T-helper 17 cell (primary cell): ENCODE results near the gene STYXL1. TPM values are rescaled to one million over a fixed set of nuclear protein-coding genes. Genes with fewer than 3 reads are reported as not detected.
A peak's percentile ranks its signal among the peaks of the same experiment; 100 is the strongest.

Source experiments
- ATAC-seq: fragments of 150-1000 bp; cut with Tn5 transposase; 2 replicates; pipeline ENCODE4 v1.10.0; 2021; ENCODE audit warnings: mild to moderate bottlenecking, moderate library complexity
- DNase-seq, 3 donors: peaks; one replicate each; pipeline versions ENCODE4 v3.0.0 to v3.0.0-alpha.2; 2020 to 2021
- H3K9me3 ChIP-seq: one replicate; pipeline ENCODE4 v1.7.0; 2013; ENCODE audit warnings: low read length, mild to moderate bottlenecking; ENCODE audit not compliant: control insufficient read depth, poor library complexity, severe bottlenecking
- H3K27ac Mint-ChIP-seq: one replicate; pipeline ENCODE4 v1.8.0; 2022; ENCODE audit warnings: mild to moderate bottlenecking, moderate library complexity, mixed read lengths
- H3K27me3 Mint-ChIP-seq: one replicate; pipeline ENCODE4 v1.8.0; 2022; ENCODE audit warnings: mixed read lengths
- H3K36me3 Mint-ChIP-seq: one replicate; pipeline ENCODE4 v1.8.0; 2022; ENCODE audit warnings: low read depth, mixed read lengths
- H3K4me1 Mint-ChIP-seq: one replicate; pipeline ENCODE4 v1.8.0; 2022; ENCODE audit warnings: mild to moderate bottlenecking, mixed read lengths
- H3K4me3 Mint-ChIP-seq: one replicate; pipeline ENCODE4 v1.8.0; 2022; ENCODE audit warnings: mild to moderate bottlenecking, moderate library complexity, mixed read lengths
- total RNA-seq, 4 donors: library from RNA in 2 of 4; stranded (reverse) in 2 of 4; gene quantifications; one replicate each; pipeline ENCODE4 v1.2.3 and lab custom pipeline; 2022 to 2026

The STYXL1 gene
- total RNA-seq, 2 donors from 2014 or later = 9.0 to 16.5 TPM

DNA sequence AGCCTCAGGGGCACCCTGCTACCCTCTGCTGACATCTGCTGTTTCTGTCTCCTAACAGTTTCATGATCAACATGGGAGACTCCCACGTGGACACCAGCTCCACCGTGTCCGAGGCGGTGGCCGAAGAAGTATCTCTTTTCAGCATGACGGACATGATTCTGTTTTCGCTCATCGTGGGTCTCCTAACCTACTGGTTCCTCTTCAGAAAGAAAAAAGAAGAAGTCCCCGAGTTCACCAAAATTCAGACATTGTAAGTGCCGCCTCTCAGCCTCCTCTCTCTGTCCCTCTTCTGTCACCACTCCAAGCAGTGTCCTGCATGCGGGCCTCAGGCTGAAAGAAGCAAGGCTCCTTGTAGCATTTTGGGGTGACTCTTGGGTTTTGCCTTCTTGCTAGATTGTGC, 93.9 kb downstream of the STYXL1 start:
- H3K27ac Mint-ChIP-seq = no peak overlapping the region
- no peaks in the 10 kb centered on the region for H3K4me1 Mint-ChIP-seq
- ATAC-seq = no peak
- no peaks in the 10 kb centered on the region for H3K27me3 Mint-ChIP-seq
- no peak for DNase-seq
- no peak overlapping the region for H3K4me3 Mint-ChIP-seq
- no peaks in the 10 kb centered on the region for H3K9me3 ChIP-seq
- H3K36me3 Mint-ChIP-seq = peaks cover 8% of the 10 kb centered on the region

DNA sequence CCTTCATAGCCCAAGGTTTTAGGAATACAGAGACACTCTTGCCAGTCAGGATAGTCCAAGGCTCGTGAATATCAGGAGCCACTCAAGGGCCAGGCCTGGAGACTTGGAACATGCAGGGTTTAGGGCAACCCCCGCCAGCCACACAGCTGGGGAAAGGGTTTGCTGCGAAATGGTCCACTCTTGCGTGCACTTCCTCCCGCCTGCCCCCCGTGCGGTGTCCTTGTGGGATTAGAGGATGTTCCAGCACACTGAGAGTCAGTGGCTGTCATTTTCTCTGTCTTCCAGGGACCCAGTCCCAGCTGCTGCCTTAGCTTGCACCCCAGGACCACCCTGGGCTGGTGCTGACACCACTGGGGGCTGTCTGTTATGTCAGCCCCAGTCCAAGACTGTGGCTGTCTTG, 94.4 kb downstream of the STYXL1 start:
- H3K4me1 Mint-ChIP-seq = no peaks in the 10 kb centered on the region
- no peak for DNase-seq

DNA sequence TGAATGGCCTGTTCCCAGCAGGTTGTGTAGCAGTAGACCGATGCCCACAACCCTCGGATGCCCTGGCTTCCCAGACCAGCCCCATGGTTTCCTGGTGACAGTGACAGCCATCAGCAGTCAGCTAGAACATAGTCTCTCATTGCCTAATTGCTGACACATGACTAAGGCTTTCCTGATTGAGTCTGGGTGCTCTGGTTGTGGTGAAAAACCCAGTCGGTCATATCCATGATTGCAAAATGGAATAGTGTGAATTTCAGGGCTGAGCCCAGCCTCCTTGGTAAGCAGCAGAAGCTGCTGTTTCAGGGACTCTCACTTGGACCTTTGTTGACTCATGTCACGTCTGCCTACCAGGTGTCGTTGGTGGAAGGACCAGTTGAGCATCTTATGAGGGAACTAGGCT, 96.3 kb downstream of the STYXL1 start:
- ATAC-seq (peak; percentile 52), DNase-seq (no peak)
- no peaks in the 10 kb centered on the region for H3K9me3 ChIP-seq
- Mint-ChIP-seq H3K4me1 (peaks cover 5% of the 10 kb centered on the region), H3K4me3 (no peak overlapping the region), H3K27ac (no peak overlapping the region), H3K27me3 (no peaks in the 10 kb centered on the region), H3K36me3 (peaks cover 8% of the 10 kb centered on the region)

More for the DNA sequence above, 94.4 kb downstream of the STYXL1 start:
- Mint-ChIP-seq H3K27me3 (no peaks in the 10 kb centered on the region), H3K4me3 (no peak overlapping the region), H3K36me3 (peaks cover 8% of the 10 kb centered on the region), H3K27ac (no peak overlapping the region)
- no peaks in the 10 kb centered on the region for H3K9me3 ChIP-seq
- ATAC-seq = no peak

GRCh38 chr7:75950111-75950681, 97.6 kb downstream of the STYXL1 start:
- H3K36me3 Mint-ChIP-seq = peaks cover 5% of the 10 kb centered on the region
- no peak overlapping the region for H3K4me3 Mint-ChIP-seq
- ATAC-seq = no peak
- no peaks in the 10 kb centered on the region for H3K9me3 ChIP-seq
- no peak for DNase-seq
- H3K27ac Mint-ChIP-seq = peak overlapping the region; percentile 37
- peaks cover 5% of the 10 kb centered on the region for H3K4me1 Mint-ChIP-seq
- no peaks in the 10 kb centered on the region for H3K27me3 Mint-ChIP-seq

DNA sequence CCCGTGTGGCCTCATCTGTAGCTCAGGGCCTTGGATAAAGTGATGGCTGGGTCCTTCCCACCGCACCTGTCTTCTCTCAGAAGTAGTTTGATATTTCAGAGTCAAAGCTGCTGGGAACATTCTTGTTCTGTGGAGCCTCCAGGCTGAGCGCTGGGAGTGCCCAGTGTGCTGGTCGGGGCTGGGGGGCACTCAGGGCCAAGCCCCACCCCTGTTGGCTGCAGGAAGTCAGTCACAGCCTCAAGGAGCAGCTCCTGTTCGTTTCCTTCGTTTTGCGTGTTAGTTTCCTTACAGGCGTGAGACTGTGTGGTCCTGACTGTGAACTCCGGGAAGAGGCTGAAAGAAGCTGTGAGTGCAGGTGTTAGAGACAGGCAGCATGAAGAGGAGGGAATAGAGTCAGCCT, 99.6 kb downstream of the STYXL1 start:
- peaks cover 11% of the 10 kb centered on the region for H3K4me1 Mint-ChIP-seq
- H3K4me3 Mint-ChIP-seq = no peak overlapping the region
- ATAC-seq (no peak), DNase-seq (no peak)
- H3K36me3 Mint-ChIP-seq = peaks cover 3% of the 10 kb centered on the region
- peak overlapping the region; percentile 82 for H3K27ac Mint-ChIP-seq
- no peaks in the 10 kb centered on the region for H3K27me3 Mint-ChIP-seq
- no peaks in the 10 kb centered on the region for H3K9me3 ChIP-seq

Other genes starting within 250 kb of the STYXL1 start
- not detected for gene CCL24, start 234.2 kb downstream of the STYXL1 start, total RNA-seq
- gene RHBDD2, start 169.0 kb downstream of the STYXL1 start, total RNA-seq = 100 to 1,000 TPM; 136 to 140 TPM
- gene POR, start 132.8 kb downstream of the STYXL1 start, total RNA-seq = 10 to 100 TPM; 48.7 to 51.0 TPM
- 10 to 100 TPM; 21.7 to 27.0 TPM for gene TMEM120A, start 53.4 kb downstream of the STYXL1 start, total RNA-seq
- 10 to 100 TPM; 73.6 to 77.0 TPM for gene MDH2, start 106 bp upstream of the STYXL1 start, total RNA-seq
- gene SRRM3, start 153.9 kb upstream of the STYXL1 start, total RNA-seq = not detected